Posterior cingulate gyrus (tissue), 11 donors: ENCODE results near the gene HMCN2.
"Not testable (repeated sequence)": the region's sequence is repeated elsewhere in the genome, so short reads cannot be mapped to it uniquely, and the experiment has no call there.

Source experiments
- DNase-seq, 10 donors: peaks; one replicate each; pipeline versions ENCODE4 v3.0.0 to v3.0.0-alpha.2; 2020 to 2021; ENCODE audit warnings: mixed read lengths in 3 of 10
- intact Hi-C: fragments of 100-400 bp; cut with DNase I; formaldehyde crosslinking; loops from one replicate; pipeline ENCODE4 v1.15.1; 2023

The HMCN2 gene

DNA sequence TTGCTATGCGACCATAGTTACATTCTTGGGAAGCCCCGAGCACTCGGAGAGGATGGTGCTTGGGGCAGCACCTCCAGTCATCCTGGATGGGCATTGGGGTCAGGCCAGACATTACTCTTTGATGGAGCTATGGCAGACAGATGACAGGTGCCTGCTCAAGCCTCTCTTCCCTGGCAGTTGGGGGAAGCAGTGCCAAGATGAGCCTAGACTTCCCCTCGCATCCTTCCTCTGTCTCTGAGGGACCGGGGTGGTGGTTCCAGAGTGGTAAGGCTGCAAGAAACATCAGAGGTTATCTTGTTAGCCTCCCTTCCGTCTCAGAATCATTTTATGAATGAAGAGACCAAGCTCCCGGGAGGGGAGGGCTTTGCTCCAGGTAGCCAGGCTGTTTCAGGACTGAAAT, 2.8 kb upstream of the HMCN2 start:
- intact Hi-C loops, result no loop called here
- DNase-seq, result peak in 1 of 10 donors; percentile 40

DNA sequence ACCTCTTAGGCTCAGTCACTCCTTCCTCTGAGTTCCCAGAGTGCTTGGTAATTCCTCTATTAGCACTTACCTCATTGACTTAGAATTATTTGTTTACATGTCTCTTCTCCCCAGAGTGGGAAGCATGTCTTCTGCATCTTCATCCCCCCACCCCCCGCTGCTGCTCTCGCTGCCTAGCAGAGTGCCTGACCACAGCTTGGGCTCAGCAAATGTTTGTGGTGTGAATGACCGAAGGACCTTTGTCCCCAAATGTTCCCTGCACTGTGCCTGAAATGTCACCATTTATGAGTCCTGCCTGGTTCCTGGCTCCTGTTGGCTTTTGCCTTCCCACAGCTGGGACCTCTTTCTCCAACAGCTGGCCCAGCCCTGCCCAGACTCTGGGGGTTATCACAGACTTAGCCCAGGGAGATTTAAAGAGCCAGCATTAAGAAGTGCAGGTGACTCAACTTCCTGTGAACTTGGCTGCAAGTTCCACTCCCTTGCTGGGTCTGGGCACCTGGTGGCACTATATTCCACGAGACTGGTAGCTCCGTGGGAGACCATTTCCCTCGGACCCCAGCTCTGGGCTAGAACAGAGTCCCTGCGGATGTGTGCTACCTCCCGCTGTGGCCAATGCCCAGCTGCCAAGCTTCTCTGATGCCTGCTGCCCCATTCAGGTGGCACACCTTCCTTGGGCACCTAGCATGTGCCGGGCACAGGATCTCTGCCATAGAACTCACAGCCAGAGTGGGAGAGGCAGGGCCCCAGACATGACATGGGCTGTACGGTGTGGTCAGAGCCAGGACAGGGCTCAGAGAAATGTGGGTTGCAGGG, 1.8 kb upstream of the HMCN2 start:
- DNase-seq, result peak in 2 of 10 donors; percentile 18 to 64

DNA sequence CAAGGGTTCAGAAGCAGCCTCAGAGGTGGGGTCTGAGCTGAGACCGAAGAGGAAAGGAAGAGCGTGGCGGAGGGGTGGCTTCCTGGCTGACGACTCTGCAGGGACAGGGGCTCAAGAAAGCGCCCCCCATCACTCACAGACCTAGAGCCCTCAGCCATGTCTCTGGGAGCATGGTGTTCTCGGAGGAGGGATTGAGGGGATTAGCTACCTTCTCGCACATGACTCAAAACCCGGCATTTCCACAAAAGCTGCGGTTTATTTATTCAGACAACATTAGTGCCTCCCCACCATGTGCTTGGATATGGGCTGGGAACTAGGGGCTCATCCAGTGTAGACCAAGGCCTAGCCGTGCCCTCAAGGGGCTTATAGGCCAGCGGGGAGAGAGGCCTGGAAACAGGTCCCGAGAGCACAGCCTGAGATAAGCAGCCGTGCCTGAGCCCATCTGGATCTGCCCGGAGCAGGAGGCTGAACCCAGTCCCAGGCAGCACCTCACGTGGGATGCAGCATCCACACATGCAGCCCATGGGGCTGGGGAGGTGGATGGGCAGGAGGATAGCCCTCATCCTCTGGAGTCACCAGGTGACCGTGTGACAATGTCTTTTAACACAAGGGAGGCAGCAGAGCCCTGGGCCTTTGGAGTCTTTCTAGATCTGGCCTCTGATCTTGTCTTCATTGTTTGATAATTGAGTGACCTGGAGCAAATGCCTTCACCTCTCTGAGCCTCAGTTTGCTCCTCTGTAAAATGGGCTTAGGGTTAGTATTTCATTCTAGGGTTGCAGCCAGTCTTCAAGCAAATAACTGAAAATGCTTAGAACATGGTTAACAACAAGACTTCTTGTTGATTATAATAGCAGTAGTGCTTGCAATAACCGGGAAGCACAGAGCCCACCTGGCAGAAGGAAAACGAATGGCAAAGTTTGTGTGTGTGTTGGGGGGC, 878 bp upstream of the HMCN2 start:
- peak in 1 of 10 donors; percentile 69 for DNase-seq
- intact Hi-C loops, result no loop called here

More for the DNA sequence above, 1.8 kb upstream of the HMCN2 start:
- intact Hi-C loops, result no loop called here

- peak in 1 of 10 donors; percentile 53 for DNase-seq
- intact Hi-C loops, result no loop called here
Measured at GRCh38 chr9:130266236-130267098, 907 bp downstream of the HMCN2 start.

- intact Hi-C loops, result no loop called here
- DNase-seq, result peak in 2 of 10 donors; percentile 38 to 49
Measured at GRCh38 chr9:130267930-130268329, 2.4 kb downstream of the HMCN2 start.

DNA sequence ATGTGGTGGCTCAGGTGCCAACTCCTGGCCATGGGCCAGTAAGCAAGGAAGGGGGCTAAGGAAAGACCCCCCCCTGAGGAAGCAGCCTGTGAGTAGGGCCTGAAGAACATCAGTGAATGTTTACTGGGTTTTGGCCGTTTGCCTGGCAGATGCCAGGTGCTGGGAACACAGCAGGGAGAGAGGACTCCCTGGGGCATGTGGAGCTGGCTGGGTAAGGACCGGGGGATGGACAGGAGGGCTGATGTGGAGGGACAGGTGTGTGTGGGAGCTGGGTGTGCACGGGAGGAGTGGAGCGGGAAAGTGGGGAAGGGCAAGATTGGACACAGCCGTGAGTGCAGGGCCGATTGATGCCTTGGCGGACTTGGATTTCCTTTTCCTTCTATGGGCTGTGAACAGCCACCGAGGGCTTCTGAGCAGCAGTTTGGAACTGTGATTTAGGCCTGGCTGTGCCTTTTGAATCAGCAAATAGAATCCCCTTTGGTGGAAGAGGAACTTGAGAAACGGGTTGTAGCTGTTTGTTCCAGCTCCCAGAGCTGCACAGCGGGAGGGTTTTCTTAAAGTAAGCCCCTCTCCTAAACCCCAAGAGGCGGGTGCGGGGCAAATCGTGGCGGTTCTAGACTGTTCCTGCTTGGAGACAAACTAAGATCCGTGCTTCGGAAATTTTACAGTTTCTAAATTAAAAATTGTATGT, 3.1 kb downstream of the HMCN2 start:
- peak in 2 of 10 donors; percentile 27 to 70 for DNase-seq
- intact Hi-C loops, result no loop called here

DNA sequence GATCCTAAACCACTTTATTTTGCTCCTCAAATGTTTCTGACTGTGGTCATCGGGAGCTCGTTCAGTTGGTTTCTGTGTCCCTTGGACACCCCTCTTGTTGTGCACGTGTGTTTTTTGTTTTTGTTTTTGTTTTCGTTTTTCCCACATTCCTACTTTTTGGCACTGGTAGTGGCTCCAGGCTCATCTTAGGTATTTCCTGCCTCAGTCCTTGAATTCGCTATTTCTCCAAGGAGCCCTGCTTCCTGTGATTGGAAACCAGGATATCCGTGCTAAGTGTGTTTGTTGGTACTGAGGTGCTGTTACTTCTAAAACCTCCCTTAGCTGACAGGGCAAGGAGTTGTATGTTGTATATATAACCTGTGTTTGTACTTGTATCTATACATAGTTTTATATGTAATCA, 5.9 kb downstream of the HMCN2 start:
- DNase-seq, result no peak
- intact Hi-C loops, result no loop called here

GRCh38 chr9:130275156-130275555, 9.6 kb downstream of the HMCN2 start:
- intact Hi-C loops, result no loop called here
- peak in 2 of 10 donors; percentile 7 to 66 for DNase-seq

- peak in 1 of 10 donors; percentile 12 for DNase-seq
- intact Hi-C loops, result no loop called here
Measured at GRCh38 chr9:130276121-130276520, 10.6 kb downstream of the HMCN2 start.

DNA sequence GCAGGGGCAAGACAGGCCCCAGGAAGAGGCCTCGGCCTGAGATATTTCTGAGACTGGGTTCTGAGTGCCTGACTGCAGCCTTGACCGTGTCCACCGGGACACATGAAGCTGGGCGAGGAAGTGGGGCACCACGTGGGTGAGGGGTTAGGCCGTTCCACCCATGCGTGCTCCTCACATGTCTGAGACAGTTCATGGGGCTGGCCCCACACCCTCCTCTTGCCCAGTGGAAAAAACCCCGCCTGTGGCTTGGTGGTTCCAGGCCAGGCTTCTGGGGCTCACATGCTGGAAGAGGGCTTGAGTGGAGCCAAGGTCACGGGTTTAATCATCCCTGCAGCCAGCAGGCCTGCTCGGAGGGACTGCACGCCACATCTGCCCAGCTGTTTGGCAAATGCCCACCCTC, 11.4 kb downstream of the HMCN2 start:
- intact Hi-C loops, result no loop called here
- DNase-seq, result peak in 3 of 10 donors; percentile 46 to 68 (median 48)

DNA sequence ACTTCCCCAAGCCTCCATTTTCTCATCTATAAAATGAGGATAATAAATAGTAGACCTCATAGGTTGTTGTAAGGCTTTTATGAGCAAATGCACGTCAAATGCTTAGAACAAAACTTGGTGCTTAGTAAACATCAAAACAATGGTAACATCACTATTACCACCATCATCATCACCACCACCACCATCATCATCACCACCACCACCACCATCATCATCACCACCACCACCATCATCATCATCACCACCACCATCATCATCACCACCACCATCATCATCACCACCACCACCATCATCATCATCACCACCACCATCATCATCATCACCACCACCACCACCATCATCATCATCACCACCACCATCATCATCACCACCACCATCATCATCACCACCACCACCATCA, 12.0 kb downstream of the HMCN2 start:
- DNase-seq, intact Hi-C loops: not testable (repeated sequence)

- intact Hi-C loops, result no loop called here
- peak in 1 of 10 donors; percentile 54 for DNase-seq
Measured at GRCh38 chr9:130283539-130284248, 18.1 kb downstream of the HMCN2 start.

DNA sequence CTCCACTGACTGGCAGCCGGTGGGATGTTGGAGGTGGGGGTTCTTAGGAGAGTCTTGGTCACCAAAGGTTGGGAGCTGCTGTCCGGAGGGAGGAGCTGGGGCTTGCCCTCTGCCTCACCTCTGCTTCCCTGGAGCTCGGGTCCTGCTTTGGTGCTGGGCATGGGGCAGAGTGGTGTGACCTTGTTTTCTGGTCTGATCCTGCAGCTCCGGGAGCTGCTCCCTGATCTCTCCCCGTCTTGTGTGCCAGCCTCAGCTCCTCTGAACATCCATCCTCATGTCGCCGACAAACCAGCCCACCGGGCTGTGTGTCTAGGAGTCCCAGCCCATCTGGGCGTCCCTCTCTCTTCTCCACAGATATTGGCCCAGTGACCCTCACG, 18.7 kb downstream of the HMCN2 start:
- intact Hi-C loops, result no loop called here
- peak in 2 of 10 donors; percentile 49 to 74 for DNase-seq

- peak in 2 of 10 donors; percentile 20 to 46 for DNase-seq
- intact Hi-C loops, result no loop called here
Measured at GRCh38 chr9:130284690-130285089, 19.1 kb downstream of the HMCN2 start.

DNA sequence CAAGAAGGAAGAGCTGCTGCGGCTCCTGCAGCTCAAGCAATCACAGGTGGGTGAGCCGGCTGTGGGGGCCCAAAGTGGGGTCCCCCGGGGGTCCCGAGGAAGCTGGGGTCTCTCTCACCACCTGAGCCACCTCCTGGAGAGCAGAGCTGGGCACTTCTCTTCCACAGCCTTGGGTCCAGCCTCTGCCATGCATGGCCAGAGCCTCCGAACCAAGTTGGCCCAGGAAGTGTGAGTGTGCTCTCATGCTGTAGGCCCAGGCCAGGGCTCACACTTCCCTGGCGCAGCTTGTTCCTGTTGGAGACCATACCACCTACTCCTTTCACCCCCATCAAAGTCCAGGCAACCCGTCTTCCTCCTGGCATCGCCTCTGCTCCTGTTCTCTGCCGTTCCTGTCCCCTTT, 19.7 kb downstream of the HMCN2 start:
- intact Hi-C loops, result no loop called here

DNA sequence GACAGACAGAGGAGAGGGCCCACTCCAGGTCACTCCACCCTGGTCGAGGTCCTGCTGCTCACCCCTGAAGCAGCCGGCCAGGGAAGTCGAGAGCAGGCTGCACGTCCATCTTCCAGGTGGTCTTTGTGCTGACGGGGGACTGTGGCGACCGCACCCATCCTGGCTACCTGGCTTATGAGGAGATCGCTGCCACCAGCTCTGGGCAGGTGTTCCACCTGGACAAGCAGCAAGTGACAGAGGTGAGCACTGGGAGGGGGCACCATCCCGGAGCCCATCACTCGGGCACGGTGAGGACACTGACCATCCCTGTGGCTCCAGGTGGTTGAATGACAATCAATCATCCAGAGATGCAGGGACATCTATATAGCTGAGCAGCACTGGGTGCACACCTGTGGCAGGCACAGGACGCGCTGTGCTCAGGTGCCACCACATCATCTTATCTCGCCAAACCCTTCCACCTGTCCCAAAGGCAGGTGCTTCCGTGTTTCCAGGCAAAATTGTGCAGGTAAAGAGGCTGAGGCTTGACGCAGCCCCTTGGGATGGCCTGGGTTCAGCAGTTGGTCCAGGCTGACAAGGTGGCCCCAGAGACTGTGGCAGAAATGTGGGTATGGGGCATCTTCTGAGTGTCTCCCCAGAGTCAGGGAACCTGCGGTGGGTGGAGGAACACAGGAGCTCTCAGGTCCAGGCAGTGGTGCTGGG, 20.7 kb downstream of the HMCN2 start:
- intact Hi-C loops, result no loop called here
- DNase-seq, result peak in 3 of 10 donors; percentile 39 to 71 (median 55)

More for the DNA sequence above, 19.7 kb downstream of the HMCN2 start:
- peak in 2 of 10 donors; percentile 39 to 50 for DNase-seq

DNA sequence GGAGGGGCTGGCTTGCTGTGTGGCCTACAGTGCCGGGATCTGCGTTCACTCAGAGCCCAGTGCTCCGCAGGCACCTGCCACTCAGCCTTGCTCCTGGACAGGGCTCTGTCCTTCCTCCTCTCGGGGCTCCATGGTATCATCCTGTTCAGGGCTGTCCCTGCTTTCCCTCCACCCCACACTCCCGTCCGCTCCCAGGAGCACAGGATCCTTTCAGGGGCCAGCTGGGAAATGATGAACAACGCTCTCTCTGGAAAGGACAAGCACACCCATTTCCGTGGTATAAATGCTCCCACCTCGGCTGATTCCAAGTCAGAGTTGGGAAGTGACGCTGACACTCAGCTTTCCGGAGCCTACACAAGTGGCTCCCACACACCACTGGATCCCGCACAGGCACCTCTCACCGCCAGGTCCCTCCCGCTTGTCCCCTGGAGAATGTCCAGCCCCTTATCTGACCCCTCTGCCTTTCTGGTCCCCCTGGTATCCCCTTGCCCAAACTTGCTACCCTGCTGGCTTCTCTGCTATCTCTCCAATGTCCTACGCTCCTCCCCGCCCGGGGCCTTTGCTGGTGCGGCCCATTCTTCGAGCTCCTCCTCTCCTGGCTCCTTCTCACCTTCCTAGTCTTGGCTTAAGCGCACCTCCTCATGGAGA, 21.3 kb downstream of the HMCN2 start:
- DNase-seq, result peak in 3 of 10 donors; percentile 44 to 66 (median 56)
- intact Hi-C loops, result no loop called here

DNA sequence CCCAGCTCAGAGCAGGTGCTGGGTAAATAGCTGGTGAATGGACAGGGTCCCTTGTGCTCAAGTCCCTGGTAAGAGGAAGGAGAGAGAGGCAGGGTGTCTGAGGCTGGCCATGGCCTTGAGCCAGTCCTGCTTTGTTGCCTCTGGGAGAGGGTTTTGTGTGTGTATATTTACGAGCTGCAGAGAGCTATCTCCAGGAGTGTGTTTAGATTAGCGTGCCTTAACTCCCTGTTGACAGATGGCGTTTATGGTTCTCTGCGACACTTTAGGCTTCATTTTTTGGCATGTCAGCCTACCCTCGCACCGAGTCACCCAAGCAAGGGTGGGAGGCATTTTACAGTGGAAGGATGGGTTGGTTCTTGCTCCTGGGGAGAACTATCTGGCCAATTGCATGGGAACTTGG, 22.2 kb downstream of the HMCN2 start:
- intact Hi-C loops, result no loop called here
- DNase-seq, result peak in 3 of 10 donors; percentile 8 to 60 (median 53)
